Cortex of kidney (tissue), 1 donor: ENCODE data around the gene S100A14.
"Not testable (repeated sequence)": the region's sequence is repeated elsewhere in the genome, so short reads cannot be mapped to it uniquely, and the experiment has no call there.

ENCODE experiments used
- DNase-seq: peaks from one replicate; lab custom pipeline; 2025; lab: John Stamatoyannopoulos, UW

S100A14 gene

DNA sequence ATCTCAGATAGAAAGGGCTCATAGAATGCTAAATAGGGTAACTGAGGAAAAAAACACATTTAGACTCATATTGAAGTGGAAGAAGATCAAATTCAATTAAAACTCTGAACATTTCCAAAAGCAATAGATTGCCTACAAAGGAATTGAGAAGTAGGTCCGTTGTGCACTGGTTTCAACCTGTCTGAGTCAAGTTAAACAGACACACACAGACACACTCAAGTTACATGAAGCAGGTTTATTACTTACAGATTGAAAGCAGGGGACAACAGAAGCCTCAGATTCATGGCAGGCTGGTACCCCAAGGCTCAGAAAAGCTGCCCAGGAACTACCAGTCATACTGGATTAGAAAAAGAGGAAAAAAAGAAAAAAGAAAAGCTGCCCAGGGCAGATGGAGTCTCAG lies 29.8 kb downstream of the S100A14 start:
- no peak for DNase-seq

DNA sequence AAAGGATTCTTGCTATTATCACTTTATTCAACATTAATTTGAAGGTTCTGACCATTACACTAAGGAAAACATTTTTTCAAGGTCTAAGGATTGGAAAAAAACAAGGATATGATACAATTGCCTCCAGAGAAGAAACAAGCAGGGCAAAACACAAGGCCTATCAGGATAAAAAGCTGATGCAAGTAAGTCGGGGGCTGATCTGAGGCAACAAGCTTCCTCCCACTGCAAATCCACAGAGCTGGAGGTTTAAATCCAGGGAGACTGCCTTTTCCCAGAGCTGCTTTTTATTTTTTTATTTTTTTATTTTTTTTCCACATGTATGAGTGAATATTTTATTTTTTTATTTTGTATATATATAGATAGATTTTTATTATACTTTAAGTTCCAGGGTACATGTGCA lies 31.1 kb downstream of the S100A14 start:
- DNase-seq: no peak

DNA sequence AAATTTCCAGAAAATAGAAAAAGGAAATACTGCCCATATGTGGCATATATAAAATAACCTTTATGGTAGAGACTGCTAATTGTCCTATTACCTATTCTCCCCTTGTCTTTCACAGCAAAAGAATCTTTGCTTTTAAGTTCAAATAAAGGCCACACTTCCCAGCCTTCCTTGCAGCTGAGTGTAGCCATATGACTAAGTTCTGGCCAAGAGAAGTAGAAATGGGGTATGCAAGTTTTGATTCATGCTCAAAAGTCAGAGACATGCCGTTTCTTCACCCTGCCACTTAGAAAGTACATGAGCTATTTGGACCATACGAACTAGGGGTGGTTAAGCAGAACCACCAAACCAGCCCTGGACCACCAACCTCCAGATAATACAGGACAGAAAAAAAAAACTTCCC lies 32.1 kb downstream of the S100A14 start:
- no peak for DNase-seq

DNA sequence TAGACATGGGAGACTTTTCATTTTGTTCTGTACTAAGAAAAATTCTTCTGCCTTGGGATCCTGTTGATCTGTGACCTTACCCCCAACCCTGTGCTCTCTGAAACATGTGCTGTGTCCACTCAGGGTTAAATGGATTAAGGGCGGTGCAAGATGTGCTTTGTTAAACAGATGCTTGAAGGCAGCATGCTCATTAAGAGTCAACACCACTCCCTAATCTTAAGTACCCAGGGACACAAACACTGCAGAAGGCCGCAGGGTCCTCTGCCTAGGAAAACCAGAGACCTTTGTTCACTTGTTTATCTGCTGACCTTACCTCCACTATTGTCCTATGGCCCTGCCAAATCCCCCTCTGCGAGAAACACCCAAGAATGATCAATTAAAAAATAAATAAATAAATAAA lies 32.6 kb downstream of the S100A14 start:
- not testable (repeated sequence) for DNase-seq

DNA sequence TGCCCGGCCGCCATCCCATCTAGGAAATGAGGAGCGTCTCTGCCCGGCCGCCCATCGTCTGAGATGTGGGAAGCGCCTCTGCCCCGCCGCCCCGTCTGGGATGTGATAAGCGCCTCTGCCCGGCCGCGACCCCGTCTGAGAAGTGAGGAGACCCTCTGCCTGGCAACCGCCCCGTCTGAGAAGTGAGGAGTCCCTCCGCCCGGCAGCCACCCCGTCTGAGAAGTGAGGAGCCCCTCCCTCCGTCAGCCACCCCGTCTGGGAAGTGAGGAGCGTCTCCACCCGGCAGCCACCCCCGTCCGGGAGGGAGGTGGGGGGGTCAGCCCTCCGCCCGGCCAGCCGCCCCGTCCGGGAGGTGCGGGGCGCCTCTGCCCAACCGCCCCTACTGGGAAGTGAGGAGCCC lies 33.3 kb downstream of the S100A14 start:
- DNase-seq: not testable (repeated sequence)

DNA sequence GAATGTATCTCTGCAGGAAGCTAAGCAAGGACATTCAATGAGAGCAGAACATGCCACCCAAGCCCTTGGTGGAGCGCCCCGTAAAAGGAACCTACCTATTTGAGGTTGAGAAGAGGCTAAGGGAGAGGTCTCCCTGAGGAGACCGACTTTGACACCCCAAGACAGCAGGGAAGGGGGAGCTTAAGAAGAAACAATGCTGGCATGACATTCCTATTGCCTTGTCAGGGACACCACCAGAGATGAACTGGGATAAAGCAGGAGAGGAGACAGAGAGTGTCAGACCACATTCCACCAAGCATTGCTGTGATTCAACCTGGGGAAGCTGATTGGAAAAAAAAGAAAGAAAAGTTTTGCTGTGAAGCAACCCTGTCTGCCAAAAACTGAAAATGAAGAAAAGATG lies 37.2 kb downstream of the S100A14 start:
- no peak for DNase-seq

DNA sequence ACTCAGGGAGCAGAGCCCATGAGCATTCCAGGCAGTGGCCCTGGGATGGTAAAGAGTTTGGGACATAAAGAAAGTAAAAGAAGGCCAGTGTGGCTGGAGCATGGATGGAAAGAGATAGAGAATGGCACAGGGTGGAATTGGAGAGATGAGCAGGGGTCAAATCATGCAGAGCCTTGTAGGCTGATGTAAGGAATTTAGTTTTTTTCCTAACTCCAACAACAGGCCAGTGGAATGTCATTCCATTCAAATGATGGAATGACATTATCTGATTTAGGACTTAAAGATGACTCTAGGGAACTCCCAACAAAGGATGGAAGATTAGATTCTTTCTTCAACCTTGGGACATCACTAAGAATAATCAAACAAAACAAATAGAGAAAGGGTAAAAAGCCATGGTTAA lies 37.6 kb downstream of the S100A14 start:
- no peak for DNase-seq

DNA sequence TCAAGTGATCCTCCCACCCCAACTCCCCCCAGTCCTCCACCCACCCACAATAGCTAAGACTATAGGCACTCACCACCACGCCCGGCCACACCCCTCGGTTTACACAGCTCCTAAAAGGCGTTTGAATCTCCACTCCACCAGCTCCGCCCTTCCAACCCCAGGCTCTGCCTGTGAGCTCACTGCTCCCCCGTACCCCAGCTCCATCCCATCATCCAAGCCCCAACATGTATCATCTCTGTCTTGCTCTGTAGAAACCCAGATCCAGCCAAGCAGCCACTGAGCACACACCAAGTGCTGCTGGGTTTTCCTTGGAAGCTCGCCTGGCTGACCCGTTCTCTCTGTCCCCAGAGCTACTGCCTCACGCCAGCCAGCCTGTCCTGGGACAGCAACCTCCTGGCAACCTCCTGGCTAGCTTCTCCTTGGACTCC lies 38.5 kb downstream of the S100A14 start:
- no peak for DNase-seq

DNA sequence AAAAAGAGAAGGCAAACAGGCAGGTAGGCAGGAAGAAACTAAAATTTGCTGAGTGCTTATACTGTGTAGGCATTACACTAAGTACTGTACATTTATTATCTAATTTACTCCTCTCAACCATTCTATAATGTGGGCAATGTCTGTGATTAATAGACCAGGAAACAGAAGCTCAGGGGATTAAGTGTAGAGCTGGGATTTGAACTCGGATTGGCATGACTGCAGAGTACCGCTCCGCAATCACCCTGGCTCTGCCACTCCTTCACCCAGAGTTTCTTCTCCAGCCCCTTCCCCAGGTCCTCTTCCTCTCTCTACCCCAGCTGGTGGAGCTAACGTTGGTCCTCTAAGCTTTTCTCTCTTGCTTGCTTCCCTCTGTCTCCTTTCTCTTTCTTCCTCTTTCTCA lies 39.0 kb downstream of the S100A14 start:
- no peak for DNase-seq

DNA sequence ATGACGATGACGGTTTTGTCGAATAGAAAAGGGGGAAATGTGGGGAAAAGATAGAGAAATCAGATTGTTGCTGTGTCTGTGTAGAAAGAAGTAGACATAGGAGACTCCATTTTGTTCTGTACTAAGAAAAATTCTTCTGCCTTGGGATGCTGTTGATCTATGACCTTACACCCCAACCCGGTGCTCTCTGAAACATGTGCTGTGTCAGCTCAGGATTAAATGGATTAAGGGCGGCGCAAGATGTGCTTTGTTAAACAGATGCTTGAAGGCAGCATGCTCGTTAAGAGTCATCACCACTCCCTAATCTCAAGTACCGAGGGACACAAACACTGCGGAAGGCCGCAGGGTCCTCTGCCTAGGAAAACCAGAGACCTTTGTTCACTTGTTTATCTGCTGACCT lies 40.6 kb downstream of the S100A14 start:
- DNase-seq: not testable (repeated sequence)

DNA sequence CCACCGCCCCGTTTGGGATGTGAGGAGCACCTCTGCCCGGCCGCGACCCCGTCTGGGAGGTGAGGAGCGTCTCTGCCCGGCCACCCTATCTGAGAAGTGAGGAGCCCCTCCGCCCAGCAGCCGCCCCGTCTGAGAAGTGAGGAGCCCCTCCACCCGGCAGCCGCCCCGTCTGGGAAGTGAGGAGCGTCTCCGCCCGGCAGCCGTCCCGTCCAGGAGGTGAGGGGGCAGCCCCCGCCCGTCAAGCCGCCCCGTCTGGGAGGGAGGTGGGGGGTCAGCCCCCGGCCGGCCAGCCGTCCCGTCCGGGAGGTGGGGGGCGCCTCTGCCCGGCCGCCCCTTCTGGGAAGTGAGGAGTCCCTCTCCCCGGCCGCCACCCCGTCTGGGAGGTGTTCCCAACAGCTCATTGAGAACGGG lies 41.0 kb downstream of the S100A14 start:
- not testable (repeated sequence) for DNase-seq

DNA sequence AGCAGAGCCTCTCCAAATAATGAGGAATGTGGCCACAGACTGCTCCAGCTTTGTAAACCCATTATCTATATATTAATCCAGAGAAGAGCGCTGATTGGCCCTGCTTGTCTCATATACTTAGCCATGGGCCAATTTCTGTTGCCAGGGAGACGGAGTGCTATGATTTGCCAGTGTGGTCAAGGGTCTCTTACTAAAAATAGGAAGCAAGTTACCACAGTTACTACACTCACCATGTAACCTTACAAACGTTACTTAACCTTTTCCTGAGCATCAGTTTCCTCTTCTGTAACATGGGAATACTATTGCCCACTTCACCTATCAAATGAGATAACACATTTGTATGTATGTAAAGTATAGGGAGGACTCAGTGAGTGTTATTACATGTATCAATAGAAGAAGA lies 42.8 kb downstream of the S100A14 start:
- DNase-seq: no peak

DNA sequence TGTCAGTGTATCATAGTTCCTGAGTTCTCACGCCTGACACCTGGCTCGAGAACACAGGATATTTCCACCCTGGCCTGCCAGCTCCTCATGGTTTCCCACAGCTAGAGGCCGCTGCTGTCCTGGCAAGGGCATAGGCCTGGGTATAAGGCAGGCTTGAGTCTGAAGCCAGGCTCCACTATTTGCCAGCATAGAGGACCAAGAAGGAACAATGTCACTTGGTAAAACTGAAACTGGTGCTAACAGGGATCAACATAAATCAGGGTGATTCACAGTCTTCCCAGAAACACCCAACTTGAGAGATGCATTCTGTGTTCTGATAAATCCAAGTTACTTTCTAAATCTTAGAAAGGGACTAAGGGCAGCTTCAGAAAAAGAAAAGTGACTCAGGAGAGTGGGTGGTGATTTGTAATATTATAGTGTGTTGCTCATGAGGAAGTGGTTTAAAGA lies 43.5 kb downstream of the S100A14 start:
- DNase-seq: no peak

DNA sequence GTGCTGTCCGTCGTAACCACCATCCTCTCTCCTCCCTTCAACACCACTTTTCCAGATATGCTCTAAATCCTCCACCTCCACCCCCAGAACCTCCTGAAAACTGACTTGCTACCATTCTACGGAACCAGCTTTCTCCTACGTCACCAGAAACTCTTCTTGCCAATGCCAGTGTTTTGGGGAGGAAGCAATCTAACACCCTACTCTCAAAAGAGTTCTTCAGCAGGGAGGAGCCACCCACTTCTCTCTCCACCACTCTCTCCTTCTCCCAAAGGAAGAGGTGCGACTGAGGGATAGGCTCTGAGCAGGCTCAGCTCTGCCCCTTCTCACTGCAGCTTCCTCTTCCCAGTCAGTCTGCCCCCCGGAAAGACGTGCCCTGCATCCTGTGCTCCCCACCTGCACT lies 44.4 kb downstream of the S100A14 start:
- no peak for DNase-seq

DNA sequence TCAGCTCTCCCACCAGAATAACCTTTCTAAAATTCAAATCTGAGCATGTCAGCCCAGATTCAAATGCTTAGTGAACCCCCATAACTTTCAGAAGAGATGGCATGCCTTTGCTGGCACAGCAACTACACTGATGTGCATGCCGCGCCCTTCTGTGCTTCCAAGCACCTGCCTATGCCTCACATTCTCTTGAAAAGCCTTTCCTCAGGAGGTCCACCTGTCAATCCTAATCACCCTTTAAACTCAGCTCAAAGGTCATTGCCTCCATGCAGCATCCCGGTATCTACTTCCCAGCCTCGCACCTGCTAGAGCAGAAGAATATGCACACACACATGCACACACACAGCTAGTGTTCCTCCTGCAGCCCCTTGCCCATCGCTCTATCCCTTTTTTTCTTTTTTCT lies 45.3 kb downstream of the S100A14 start:
- no peak for DNase-seq

DNA sequence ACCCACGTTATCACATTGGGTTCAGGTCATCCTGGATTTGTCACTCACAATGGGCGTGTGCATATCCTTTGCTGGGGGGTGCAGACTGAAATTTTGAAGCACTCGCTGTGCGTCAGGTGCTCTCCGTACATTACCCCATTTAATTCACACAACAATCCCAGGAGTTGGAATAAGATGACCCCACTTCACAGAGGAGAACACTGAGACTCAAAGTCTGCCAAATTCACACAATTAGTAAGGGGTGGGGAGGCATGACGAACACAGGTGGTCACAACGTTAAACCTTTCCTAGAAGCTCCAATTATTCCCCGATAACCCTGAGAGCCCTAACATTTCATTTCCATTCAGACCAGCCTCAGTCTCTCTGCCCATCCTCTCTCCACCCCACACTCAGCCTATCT lies 46.7 kb downstream of the S100A14 start:
- no peak for DNase-seq

DNA sequence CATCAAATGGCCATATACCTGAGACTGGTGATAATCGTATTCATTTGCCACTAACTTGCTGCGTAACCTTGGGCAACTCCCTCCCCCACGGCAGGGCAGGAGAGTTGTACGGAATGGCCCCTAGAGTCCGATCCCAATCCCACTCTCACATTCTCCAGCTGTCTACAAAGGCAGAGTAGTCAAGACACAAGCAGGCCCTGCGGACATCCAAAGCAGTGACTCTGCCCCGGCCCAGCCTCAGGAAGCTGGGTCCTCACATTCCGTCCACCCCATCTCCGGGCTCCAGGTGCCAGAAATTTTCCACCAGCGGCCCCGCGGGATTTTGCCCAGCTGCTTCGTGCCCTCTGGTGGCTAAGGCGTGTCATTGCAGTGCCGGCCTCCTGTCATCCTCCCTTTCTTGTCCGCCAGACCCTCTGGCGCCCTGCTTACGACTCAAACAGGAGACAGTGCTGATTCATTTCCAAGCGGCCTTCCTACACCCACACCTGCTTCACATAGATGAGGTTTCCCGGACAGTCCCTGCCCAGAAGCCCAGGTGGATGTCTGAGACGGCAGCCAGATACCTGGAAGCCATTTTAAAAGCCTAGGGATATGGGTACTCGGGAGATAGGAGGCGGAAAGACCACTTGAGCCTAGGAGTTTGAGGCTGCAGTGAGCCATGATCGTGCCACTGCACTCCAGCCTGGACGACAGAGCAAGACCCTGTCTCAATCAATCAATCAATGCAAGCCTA lies 47.6 kb downstream of the S100A14 start:
- no peak for DNase-seq

DNA sequence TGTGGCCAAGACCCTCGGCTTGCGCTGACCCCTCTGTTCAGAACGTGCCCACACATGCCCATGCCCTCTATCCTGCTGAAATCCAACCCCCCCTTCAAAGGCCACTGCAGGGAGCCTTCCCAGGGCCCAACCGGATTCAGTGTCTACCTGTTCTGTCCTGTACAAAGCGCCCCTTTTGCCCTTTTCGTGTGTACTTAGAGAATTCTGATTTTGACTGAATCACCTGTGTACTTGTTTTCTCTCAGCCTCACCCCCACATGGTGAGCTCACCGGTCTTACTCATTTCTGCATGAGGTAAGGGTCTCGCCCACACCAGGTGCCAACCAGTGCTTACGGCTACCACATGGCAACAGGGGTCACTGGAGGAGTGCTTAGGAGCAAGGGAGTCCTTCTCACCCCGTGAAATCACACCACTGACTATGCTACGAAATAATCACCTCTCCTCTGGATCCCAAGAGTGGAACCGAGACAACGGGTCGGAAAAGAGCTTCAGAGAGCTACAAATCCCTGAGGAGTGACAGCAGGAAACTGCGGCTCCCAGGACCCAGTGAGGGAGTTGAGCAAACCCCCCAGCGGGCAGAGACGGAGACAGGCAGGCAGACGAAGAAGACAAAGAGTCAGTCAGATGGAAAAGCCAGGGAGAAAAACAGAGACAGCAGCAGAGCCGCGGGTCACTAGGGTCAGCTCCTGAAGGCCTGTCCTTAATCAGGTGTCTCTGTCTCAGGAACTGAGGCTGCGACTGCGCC lies 48.3 kb downstream of the S100A14 start:
- no peak for DNase-seq

DNA sequence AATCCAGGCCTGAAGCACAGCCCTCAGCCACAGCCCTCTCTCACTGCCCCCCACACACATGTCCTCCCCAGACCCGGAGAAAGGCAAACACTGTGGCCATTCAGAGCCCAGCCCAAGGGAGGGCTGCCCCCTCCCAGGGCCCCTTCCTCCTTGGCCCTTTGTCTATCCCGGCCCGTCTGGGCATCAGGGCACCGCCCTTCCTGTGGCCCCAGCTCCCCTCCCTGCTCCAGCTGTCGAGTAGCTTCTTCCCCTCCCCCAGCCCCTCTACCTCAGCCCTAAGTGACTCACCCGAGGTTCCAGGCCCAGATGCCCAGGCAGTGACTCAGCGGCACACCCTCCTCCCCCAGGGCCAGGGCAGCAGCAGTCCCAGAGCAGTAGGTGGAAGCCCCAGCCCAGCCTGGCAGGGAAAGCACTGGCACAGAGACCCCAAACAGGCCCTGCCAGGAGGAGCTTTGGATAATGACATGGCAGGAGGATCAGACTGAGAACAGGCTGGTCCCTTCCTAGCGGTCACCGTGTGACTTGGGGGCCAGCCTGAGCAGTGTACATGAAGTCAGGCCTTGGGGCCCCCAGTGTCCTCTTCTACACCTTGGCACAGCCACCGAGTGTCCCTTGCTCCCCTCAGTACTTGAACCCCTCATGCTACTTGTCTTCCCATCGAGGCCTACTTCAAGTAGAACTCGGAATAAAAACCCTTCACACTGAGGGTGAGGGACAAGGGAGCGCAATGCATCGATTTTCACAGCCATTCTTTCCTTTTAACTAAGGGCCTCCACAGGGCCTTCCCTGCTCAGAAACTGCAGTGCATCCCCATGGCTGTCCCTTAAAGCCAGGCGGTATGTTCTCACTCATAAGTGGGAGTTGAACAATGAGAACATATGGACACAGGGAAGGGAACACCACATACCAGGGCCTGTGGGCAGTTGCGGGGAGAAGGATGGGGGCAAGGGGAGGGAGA lies 49.4 kb downstream of the S100A14 start:
- DNase-seq: no peak

DNA sequence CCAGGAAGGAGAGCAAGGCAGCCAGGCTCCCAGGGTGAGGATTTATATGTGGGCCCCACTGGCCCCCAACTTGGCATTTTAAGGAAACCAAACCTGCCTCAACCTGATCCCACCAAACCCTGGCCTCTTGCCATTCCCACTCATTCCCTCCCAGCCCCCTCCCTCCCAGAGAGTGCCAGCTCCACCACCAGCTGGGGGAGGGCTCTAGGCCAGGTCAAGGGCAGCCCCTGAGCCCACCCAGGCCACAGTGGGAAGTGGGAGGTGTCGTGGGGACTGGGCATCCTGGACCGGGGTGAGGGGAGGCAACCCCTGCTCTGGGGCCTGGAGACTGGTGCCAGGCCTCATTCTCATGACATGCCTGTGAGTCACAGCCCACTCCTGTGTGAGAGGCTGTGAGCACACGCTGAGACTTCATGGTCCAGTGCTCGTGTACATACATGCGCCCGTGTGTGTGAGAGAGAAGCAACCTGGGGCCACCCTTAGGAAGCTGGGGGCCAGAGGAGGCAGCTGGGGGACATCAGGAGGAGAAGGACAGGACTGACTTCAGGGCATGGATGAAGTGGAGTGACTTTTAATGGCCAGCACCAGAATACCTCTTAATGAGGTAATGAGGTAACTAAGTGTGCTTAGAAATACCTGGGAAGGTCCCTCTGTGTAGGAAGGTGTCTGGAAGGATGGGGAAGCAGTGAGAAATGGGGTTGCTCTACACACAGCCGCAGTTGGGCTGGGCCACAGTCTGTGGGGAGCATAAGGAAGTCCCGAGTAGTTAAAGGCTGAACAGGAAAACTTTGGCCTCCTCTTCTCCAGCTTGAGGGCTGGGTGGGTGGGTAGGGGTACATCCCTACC lies 50.4 kb downstream of the S100A14 start, which contains the start of gene S100A2:
Gene S100A2 (minus strand): TSS at position 316 of the 846 bp plus-strand sequence. CDS start 1,967 bp downstream, outside the sequence.
- DNase-seq: no peak
